IMR-90 (cell line): ENCODE measurements around the gene ARHGAP5. TPM values are rescaled to one million over a fixed set of nuclear protein-coding genes. Genes with fewer than 3 reads are reported as not detected.

Experiments
- ATAC-seq: fragments of 200-7000 bp; cut with Tn5 transposase; 2 replicates; pipeline ENCODE4 v1.9.1; 2020; ENCODE audit warnings: low read depth, mild to moderate bottlenecking, moderate library complexity
- BruUV-seq: library from RNA; stranded (reverse); fragments of 400-500 nt; replicated peaks from 2 replicates; lab custom pipeline; 2021; lab: Mats Ljungman, UMichigan
- CTCF ChIA-PET: fragments of 300-600 bp; formaldehyde crosslinking; extraction: SDS; loops from one replicate; lab custom pipeline; 2021; ENCODE audit warnings: antibody characterized with exemption; lab: Yijun Ruan, JAX
- POLR2A ChIA-PET: fragments of 300-600 bp; sonication (Branson Sonifier 250); formaldehyde crosslinking; loops from one replicate; lab custom pipeline; 2022; ENCODE audit warnings: antibody characterized with exemption; ENCODE audit not compliant: unreplicated experiment; lab: Charles Lee
- DNase-seq: peaks from one replicate; pipeline ENCODE4 v3.0.0; 2013
- H2AFZ ChIP-seq: replicated peaks from 2 replicates; pipeline ENCODE3; 2013; ENCODE audit warnings: low read length, mild to moderate bottlenecking; ENCODE audit not compliant: poor library complexity
- H2AK5ac ChIP-seq: 2 replicates; pipeline ENCODE4 v1.6.1; 2013; ENCODE audit warnings: low read depth, low read length, inconsistent platforms
- H2AK9ac ChIP-seq: replicated peaks from 2 replicates; pipeline ENCODE3; 2013; ENCODE audit warnings: mild to moderate bottlenecking, low read depth, low read length, moderate library complexity; ENCODE audit not compliant: poor library complexity
- H2BK120ac ChIP-seq: 2 replicates; pipeline ENCODE4 v1.6.1; 2013; ENCODE audit warnings: low read depth, low read length, inconsistent platforms
- H2BK15ac ChIP-seq: 3 replicates; pipeline ENCODE4 v1.6.1; 2013; ENCODE audit warnings: low read depth, low read length, inconsistent platforms
- H2BK20ac ChIP-seq: 2 replicates; pipeline ENCODE4 v1.6.1; 2013; ENCODE audit warnings: low read depth, mild to moderate bottlenecking, inconsistent platforms, low read length, moderate library complexity
- H2BK5ac ChIP-seq: 2 replicates; pipeline ENCODE4 v1.6.1; 2013; ENCODE audit warnings: mild to moderate bottlenecking, low read depth, low read length, inconsistent platforms; ENCODE audit not compliant: poor library complexity, severe bottlenecking
- H3K14ac ChIP-seq: replicated peaks from 2 replicates; pipeline ENCODE4 v1.6.1; 2013; ENCODE audit warnings: low read depth, low read length, inconsistent platforms
- H3K18ac ChIP-seq: 2 replicates; pipeline ENCODE4 v1.6.1; 2013; ENCODE audit warnings: low read depth, low read length, control low read depth
- H3K23ac ChIP-seq: 2 replicates; pipeline ENCODE4 v1.6.1; 2013; ENCODE audit warnings: low read depth, low read length, inconsistent platforms
- H3K27ac ChIP-seq: 2 replicates; pipeline ENCODE4 v1.5.1; 2013; ENCODE audit warnings: mild to moderate bottlenecking, control low read depth, low read length; ENCODE audit not compliant: insufficient read depth
- H3K27me3 ChIP-seq: 2 replicates; pipeline ENCODE4 v1.6.1; 2013; ENCODE audit warnings: low read length; ENCODE audit not compliant: control insufficient read depth, insufficient read depth
- H3K36me3 ChIP-seq: 2 replicates; pipeline ENCODE4 v1.6.1; 2013; ENCODE audit warnings: low read length, mixed read lengths; ENCODE audit not compliant: control insufficient read depth, insufficient read depth
- H3K4ac ChIP-seq: 2 replicates; pipeline ENCODE4 v1.6.1; 2013; ENCODE audit warnings: low read depth, low read length, inconsistent platforms
- H3K4me1 ChIP-seq: 2 replicates; pipeline ENCODE4 v1.6.1; 2013; ENCODE audit warnings: low read length, mixed read lengths; ENCODE audit not compliant: control insufficient read depth, insufficient read depth
- H3K4me2 ChIP-seq: 2 replicates; pipeline ENCODE4 v1.6.1; 2013; ENCODE audit warnings: low read depth, mild to moderate bottlenecking, control low read depth, low read length, moderate library complexity
- H3K4me3 ChIP-seq: 2 replicates; pipeline ENCODE4 v1.5.1; 2013; ENCODE audit warnings: low read depth, mild to moderate bottlenecking, control low read depth, low read length, moderate library complexity; ENCODE audit not compliant: insufficient read depth
- H3K56ac ChIP-seq: 2 replicates; pipeline ENCODE4 v1.6.1; 2013; ENCODE audit warnings: low read length, inconsistent platforms; ENCODE audit not compliant: insufficient read depth; ENCODE audit errors: extremely low read depth
- H3K79me1 ChIP-seq, 2 experiments: 2 replicates each; pipeline ENCODE4 v1.6.1; 2013; ENCODE audit warnings: low read length in 2 of 2, inconsistent platforms in 1 of 2, low read depth in 1 of 2
- H3K9ac ChIP-seq: 2 replicates; pipeline ENCODE4 v1.6.1; 2013; ENCODE audit warnings: low read depth, low read length, control low read depth
- H3K9me1 ChIP-seq: 2 replicates; pipeline ENCODE4 v1.6.1; 2013; ENCODE audit warnings: low read length, inconsistent platforms; ENCODE audit not compliant: insufficient read depth
- H3K9me3 ChIP-seq: 2 replicates; pipeline ENCODE4 v1.6.1; 2013; ENCODE audit warnings: low read length; ENCODE audit not compliant: control insufficient read depth, insufficient read depth
- H4K20me1 ChIP-seq: 2 replicates; pipeline ENCODE4 v1.6.1; 2013; ENCODE audit warnings: low read length, inconsistent platforms; ENCODE audit not compliant: insufficient read depth
- H4K5ac ChIP-seq: 2 replicates; pipeline ENCODE4 v1.6.1; 2013; ENCODE audit warnings: mild to moderate bottlenecking, low read depth, low read length, control low read depth
- H4K8ac ChIP-seq, 2 experiments: 2 replicates each; pipeline ENCODE4 v1.6.1; 2013; ENCODE audit warnings: low read depth in 2 of 2, low read length in 2 of 2, control low read depth in 1 of 2, inconsistent platforms in 1 of 2
- H4K91ac ChIP-seq: 2 replicates; pipeline ENCODE4 v1.6.1; 2013; ENCODE audit warnings: low read depth, low read length, inconsistent platforms; ENCODE audit not compliant: insufficient read depth
- CHD1 ChIP-seq: IDR thresholded peaks from 2 replicates; pipeline ENCODE4 v1.6.1; 2012; ENCODE audit warnings: low read depth, low read length, improper control_type of control experiment
- MAFK ChIP-seq: IDR thresholded peaks from 2 replicates; pipeline ENCODE4 v1.6.1; 2012; ENCODE audit warnings: low read depth, low read length, improper control_type of control experiment
- RFX5 ChIP-seq: IDR thresholded peaks from 2 replicates; pipeline ENCODE4 v1.8.0; 2012; ENCODE audit warnings: low read depth, mild to moderate bottlenecking, low read length, moderate library complexity
- WGBS, 2 experiments: methylation state at CpG; one replicate each; pipeline versions ENCODE4 v1.1.5 to v1.1.7; 2013; ENCODE audit warnings: missing lambda C conversion rate in 2 of 2; ENCODE audit not compliant: insufficient read length in 1 of 2; ENCODE audit errors: extremely low coverage in 2 of 2; 5-methylcytosine and 5-hydroxymethylcytosine counted together
- dilution Hi-C: fragments of 300-500 bp; cut with HindIII; formaldehyde crosslinking; loops from one replicate; pipeline ENCODE4 v1.14.3; 2018; ENCODE audit warnings: low sequenced_read_pairs; ENCODE audit not compliant: unreplicated experiment
- in situ Hi-C: fragments of 300-500 bp; cut with MboI; formaldehyde crosslinking; loops from 3 replicates; pipeline ENCODE4 v1.14.3; 2019; ENCODE audit warnings: low sequenced_read_pairs, inconsistent platforms, mixed read lengths
- intact Hi-C: fragments of 100-400 bp; cut with micrococcal nuclease; formaldehyde crosslinking; loops from 2 replicates; pipeline ENCODE4 v1.10.0; 2022
- polyA plus RNA-seq, 3 experiments: library from polyadenylated mRNA; depleted of rRNA; stranded (reverse); fragments of >200 nt; gene quantifications; 2 replicates each; pipeline ENCODE4 v1.2.3, GENCODE V29; 2012; ENCODE audit warnings: low replicate concordance in 1 of 3
- total RNA-seq: library from RNA; depleted of rRNA; stranded (reverse); fragments of >200 nt; gene quantifications from 2 replicates; pipeline ENCODE4 v1.2.3, GENCODE V29; 2012

Gene ARHGAP5
- total and polyA plus RNA-seq, 2 of the 4 experiments (the other 2 are of a cell fraction), result 7.4 to 45.3 TPM

- no peak overlapping the region for H3K23ac ChIP-seq
- H3K27ac ChIP-seq, result no peak overlapping the region
- no peak overlapping the region for H3K4ac ChIP-seq
- no peak overlapping the region for H2AK5ac ChIP-seq
- H3K4me3 ChIP-seq, result no peak overlapping the region
- H3K4me1 ChIP-seq, result no peaks in the 10 kb centered on the region
- no peak overlapping the region for H3K14ac ChIP-seq
- H3K9me3 ChIP-seq, result no peaks in the 10 kb centered on the region
- H3K27me3 ChIP-seq, result no peaks in the 10 kb centered on the region
- no peak overlapping the region for H3K18ac ChIP-seq
- POLR2A ChIA-PET, result no interaction called here
- no peak overlapping the region for H2BK15ac ChIP-seq
- H3K9me1 ChIP-seq, result no peaks in the 10 kb centered on the region
- no peaks in the 10 kb centered on the region for H3K79me1 ChIP-seq
- no peak overlapping the region for H4K8ac ChIP-seq
- intact Hi-C loops (no loop called here), dilution Hi-C loops (no loop called here), in situ Hi-C loops (no loop called here)
- no peak overlapping the region for H2BK5ac ChIP-seq
- H4K91ac ChIP-seq, result no peak overlapping the region
- H3K4me2 ChIP-seq, result no peak overlapping the region
- CTCF ChIA-PET, result no interaction called here
- DNase-seq (no peak), ATAC-seq (no peak)
- no peaks in the 10 kb centered on the region for H3K36me3 ChIP-seq
- no TSS peak for BruUV-seq
- no peak overlapping the region for H2AK9ac ChIP-seq
- WGBS, 2 experiments, result no CpG with 5 or more reads among the region's 5 CpGs
- H2BK120ac ChIP-seq, result no peak overlapping the region
- no peak overlapping the region for H3K56ac ChIP-seq
- no peak overlapping the region for H2AFZ ChIP-seq
- TF ChIP-seq MAFK (no peak), CHD1 (no peak), RFX5 (no peak)
- H3K9ac ChIP-seq, result no peak overlapping the region
- H2BK20ac ChIP-seq, result no peak overlapping the region
- H4K5ac ChIP-seq, result no peak overlapping the region
- no peaks in the 10 kb centered on the region for H4K20me1 ChIP-seq
Observed at GRCh38 chr14:32171469-32171868, 94.4 kb downstream of the ARHGAP5 start.
